ENCODE data around the gene TPCN1. TPM values are rescaled to one million over a fixed set of nuclear protein-coding genes. Genes with fewer than 3 reads are reported as not detected.
A peak's percentile ranks its signal among the peaks of the same experiment; 100 is the strongest.

TPCN1 gene
- total RNA-seq, 4 donors from 2014 or later = 66.7 to 199 (median 112) TPM

DNA sequence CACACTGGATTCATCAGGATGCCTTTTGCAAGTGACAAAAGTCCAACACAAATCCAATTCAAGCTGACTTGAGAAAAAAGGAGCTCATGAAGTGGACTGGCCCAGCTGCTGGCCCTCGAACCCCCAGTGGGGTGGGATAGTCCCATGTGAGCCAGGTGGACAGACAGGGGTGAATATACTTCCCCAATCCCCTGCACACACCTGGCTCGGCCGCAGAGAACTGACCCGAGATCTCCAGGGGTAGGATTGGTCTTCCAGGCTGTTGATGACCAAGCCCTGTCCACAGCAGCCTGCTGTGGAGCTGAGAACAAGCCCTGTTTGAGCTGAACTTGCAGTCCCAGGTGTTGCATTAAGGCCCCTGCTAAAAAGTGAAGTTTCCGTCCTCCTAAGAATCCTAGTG is 56.2 kb downstream of the TPCN1 start:
- H3K27ac ChIP-seq = no peak overlapping the region
- peaks cover 0 to 5% (median 0%) of the 10 kb centered on the region in 4 donors for H3K4me1 ChIP-seq
- H3K36me3 ChIP-seq = peaks cover 0 to 87% (median 0%) of the 10 kb centered on the region in 3 donors
- no peaks in the 10 kb centered on the region for H3K9me3 ChIP-seq
- TF ChIP-seq POLR2A (IDR thresholded peaks at IDR 0.05) (no peak), CTCF (IDR thresholded peaks at IDR 0.05) (no peak)
- H3K4me3 ChIP-seq = no peak overlapping the region
- no peaks in the 10 kb centered on the region for H3K27me3 ChIP-seq
- DNase-seq = peak in 1 of 3 donors; percentile 37

GRCh38 chr12:113278141-113278540 is 56.9 kb downstream of the TPCN1 start:
- DNase-seq = peak in 1 of 3 donors; percentile 10
- H3K27ac ChIP-seq = no peak overlapping the region
- no peaks in the 10 kb centered on the region for H3K27me3 ChIP-seq
- no peak overlapping the region for H3K4me3 ChIP-seq
- H3K4me1 ChIP-seq = no peaks in the 10 kb centered on the region
- no peaks in the 10 kb centered on the region for H3K9me3 ChIP-seq
- H3K36me3 ChIP-seq = peaks cover 0 to 87% (median 0%) of the 10 kb centered on the region in 3 donors
- TF ChIP-seq CTCF (IDR thresholded peaks at IDR 0.05) = no peak
- no peak for TF ChIP-seq POLR2A (IDR thresholded peaks at IDR 0.05)

DNA sequence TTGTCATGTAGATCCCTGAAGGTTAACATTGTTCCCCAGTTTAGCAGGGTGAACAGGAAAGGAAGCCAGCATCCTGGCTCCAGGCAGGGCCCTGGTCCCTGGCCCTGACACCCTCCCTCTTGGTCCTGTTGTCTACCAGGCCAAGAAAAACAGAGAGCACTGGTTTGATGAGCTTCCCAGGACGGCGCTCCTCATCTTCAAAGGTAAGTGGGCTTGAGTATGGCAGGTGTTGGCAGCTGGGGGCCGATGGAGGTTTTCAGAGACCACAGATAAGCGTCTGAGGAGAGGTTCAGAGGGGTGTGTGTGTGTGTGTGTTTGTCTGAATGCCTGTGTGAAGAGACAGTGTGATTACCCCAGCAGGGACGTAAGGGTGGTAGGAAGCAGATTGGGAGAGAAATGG is 57.4 kb downstream of the TPCN1 start:
- DNase-seq = peak in 1 of 3 donors; percentile 19
- Histone ChIP-seq H3K4me1 (no peaks in the 10 kb centered on the region), H3K9me3 (no peaks in the 10 kb centered on the region), H3K27me3 (no peaks in the 10 kb centered on the region), H3K27ac (no peak overlapping the region), H3K36me3 (peaks cover 0 to 87% (median 0%) of the 10 kb centered on the region in 3 donors), H3K4me3 (no peak overlapping the region)
- TF ChIP-seq POLR2A (IDR thresholded peaks at IDR 0.05) = no peak
- no peak for TF ChIP-seq CTCF (IDR thresholded peaks at IDR 0.05)

- DNase-seq = no peak
- Histone ChIP-seq H3K27me3 (no peaks in the 10 kb centered on the region), H3K4me3 (no peak overlapping the region), H3K36me3 (peaks cover 0 to 92% (median 0%) of the 10 kb centered on the region in 3 donors), H3K4me1 (no peaks in the 10 kb centered on the region), H3K27ac (no peak overlapping the region), H3K9me3 (no peaks in the 10 kb centered on the region)
- TF ChIP-seq POLR2A (IDR thresholded peaks at IDR 0.05) (no peak), CTCF (IDR thresholded peaks at IDR 0.05) (no peak)
Observed at GRCh38 chr12:113284751-113285150, 63.5 kb downstream of the TPCN1 start.

DNA sequence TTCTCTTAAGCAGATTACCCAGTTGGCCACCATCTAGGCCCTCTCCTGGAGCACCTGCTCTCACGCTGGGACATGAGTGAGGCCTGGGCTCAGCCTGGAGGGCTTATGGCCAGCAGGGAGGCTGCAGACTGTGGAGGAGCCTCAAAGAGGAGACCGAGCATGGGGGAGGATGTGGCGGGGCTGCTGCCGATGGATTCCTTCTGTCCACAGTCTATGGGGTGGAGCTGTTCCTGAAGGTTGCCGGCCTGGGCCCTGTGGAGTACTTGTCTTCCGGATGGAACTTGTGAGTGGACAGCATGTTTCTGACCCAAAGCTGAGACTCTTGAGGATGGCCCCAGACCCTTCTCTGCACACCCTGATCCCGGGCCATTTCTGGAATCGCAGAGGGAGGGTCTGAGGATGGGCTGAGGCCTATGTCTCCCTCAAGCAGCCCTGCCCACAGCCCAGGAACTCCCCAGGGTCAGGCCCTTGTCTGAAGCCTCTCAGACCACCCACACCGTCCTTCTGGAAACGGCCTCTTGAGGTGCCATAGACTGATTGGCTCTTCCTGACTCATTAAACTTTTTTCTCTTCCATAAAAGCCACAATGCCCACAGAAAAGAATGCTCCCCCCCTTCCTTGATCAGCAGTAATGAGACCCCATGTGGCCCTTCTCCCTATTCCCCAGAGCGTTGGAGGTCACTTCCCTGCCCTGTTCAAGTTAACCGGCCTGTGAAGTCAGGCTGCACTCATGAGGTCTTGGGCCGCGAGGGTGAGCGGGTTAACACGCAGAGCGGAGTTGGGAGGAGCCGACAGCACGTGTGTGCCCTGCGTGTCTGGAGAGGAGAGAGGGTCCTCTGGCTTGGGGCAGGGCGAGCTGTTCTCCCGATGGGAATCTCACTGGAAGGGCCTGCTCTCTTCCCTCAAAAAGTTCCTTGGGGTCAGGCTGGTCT is 64.7 kb downstream of the TPCN1 start:
- no peaks in the 10 kb centered on the region for H3K27me3 ChIP-seq
- no peaks in the 10 kb centered on the region for H3K9me3 ChIP-seq
- no peak overlapping the region for H3K27ac ChIP-seq
- H3K4me3 ChIP-seq = no peak overlapping the region
- TF ChIP-seq POLR2A (IDR thresholded peaks at IDR 0.05) (no peak), CTCF (IDR thresholded peaks at IDR 0.05) (no peak)
- no peak for DNase-seq
- H3K4me1 ChIP-seq = no peaks in the 10 kb centered on the region
- H3K36me3 ChIP-seq = peaks cover 0 to 97% (median 0%) of the 10 kb centered on the region in 3 donors

All from Peyer's patch (tissue), 4 donors.